ENCODE measurements around the gene DCLK1.

- TF ChIP-seq CTCF (conservative IDR thresholded peaks at IDR 0.05 in 1 of 2, IDR thresholded peaks at IDR 0.05 in 1 of 2; ENCODE audit: low read depth in 1 of 2, low read length in 2 of 2) (no peak), EZH2 (IDR thresholded peaks at IDR 0.05; ENCODE audit: low read length, missing control alignments) (no peak)
Measured at GRCh38 chr13:35848336-35849255, 282.6 kb downstream of the DCLK1 start.
